ENCODE results near the gene HOATZ.

The HOATZ gene

DNA sequence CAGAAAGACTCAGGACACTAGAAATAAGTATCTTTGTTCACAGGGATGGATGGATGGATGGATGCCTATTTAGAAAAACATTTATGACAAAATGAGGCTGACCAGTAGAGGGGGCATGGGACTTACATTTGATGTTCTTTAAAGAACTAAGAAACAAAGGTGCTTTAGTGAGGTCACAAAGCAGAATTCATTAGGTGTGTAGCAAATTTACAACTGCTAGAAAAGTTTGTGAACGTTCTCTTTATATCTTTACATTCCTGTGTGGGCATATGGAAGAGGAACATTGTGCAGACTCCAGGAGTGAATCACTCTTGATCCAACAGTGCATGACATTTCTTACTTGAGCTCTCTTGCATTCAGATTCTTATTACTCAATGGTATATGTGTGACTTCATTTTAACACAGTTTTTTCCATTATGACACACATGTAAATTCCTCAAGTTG is 71.8 kb downstream of the HOATZ start:
- Mint-ChIP-seq H3K27me3 (peaks cover 3% of the 10 kb centered on the region), H3K9me3 (no peaks in the 10 kb centered on the region), H3K36me3 (no peaks in the 10 kb centered on the region), H3K4me1 (no peaks in the 10 kb centered on the region), H3K4me3 (no peak overlapping the region), H3K27ac (no peak overlapping the region)
- CTCF ChIA-PET, result interaction anchor here (0.8 to 5.0 kb wide), 18 partner anchors 8 to 396 kb away, joined by 3 to 58 read pairs (median 5); partner anchors contain the start of gene PPP2R1B
- DNase-seq, result peak; percentile 62

Measured in activated naive CD4-positive, alpha-beta T cell treated with anti-CD3 and anti-CD28 coated beads, Interleukin-2, amount 10 ng/mL, durations not matched to agents 7 days and 5 days (primary cell).